IMR-90 (cell line): Measurements from ENCODE around the gene CLDN9. TPM values are rescaled to one million over a fixed set of nuclear protein-coding genes. Genes with fewer than 3 reads are reported as not detected.

Experiments
- ATAC-seq: fragments of 200-7000 bp; cut with Tn5 transposase; 2 replicates; pipeline ENCODE4 v1.9.1; 2020; ENCODE audit warnings: low read depth, mild to moderate bottlenecking, moderate library complexity
- BruUV-seq: library from RNA; stranded (reverse); fragments of 400-500 nt; replicated peaks from 2 replicates; lab custom pipeline; 2021; lab: Mats Ljungman, UMichigan
- CTCF ChIA-PET: fragments of 300-600 bp; formaldehyde crosslinking; extraction: SDS; loops from one replicate; lab custom pipeline; 2021; ENCODE audit warnings: antibody characterized with exemption; lab: Yijun Ruan, JAX
- POLR2A ChIA-PET: fragments of 300-600 bp; sonication (Branson Sonifier 250); formaldehyde crosslinking; loops from one replicate; lab custom pipeline; 2022; ENCODE audit warnings: antibody characterized with exemption; ENCODE audit not compliant: unreplicated experiment; lab: Charles Lee
- DNase-seq: peaks from one replicate; pipeline ENCODE4 v3.0.0; 2013
- H2AFZ ChIP-seq: replicated peaks from 2 replicates; pipeline ENCODE3; 2013; ENCODE audit warnings: low read length, mild to moderate bottlenecking; ENCODE audit not compliant: poor library complexity
- H2AK5ac ChIP-seq: 2 replicates; pipeline ENCODE4 v1.6.1; 2013; ENCODE audit warnings: low read depth, low read length, inconsistent platforms
- H2AK9ac ChIP-seq: replicated peaks from 2 replicates; pipeline ENCODE3; 2013; ENCODE audit warnings: mild to moderate bottlenecking, low read depth, low read length, moderate library complexity; ENCODE audit not compliant: poor library complexity
- H2BK120ac ChIP-seq: 2 replicates; pipeline ENCODE4 v1.6.1; 2013; ENCODE audit warnings: low read depth, low read length, inconsistent platforms
- H2BK15ac ChIP-seq: 3 replicates; pipeline ENCODE4 v1.6.1; 2013; ENCODE audit warnings: low read depth, low read length, inconsistent platforms
- H2BK20ac ChIP-seq: 2 replicates; pipeline ENCODE4 v1.6.1; 2013; ENCODE audit warnings: low read depth, mild to moderate bottlenecking, inconsistent platforms, low read length, moderate library complexity
- H2BK5ac ChIP-seq: 2 replicates; pipeline ENCODE4 v1.6.1; 2013; ENCODE audit warnings: mild to moderate bottlenecking, low read depth, low read length, inconsistent platforms; ENCODE audit not compliant: poor library complexity, severe bottlenecking
- H3K14ac ChIP-seq: replicated peaks from 2 replicates; pipeline ENCODE4 v1.6.1; 2013; ENCODE audit warnings: low read depth, low read length, inconsistent platforms
- H3K18ac ChIP-seq: 2 replicates; pipeline ENCODE4 v1.6.1; 2013; ENCODE audit warnings: low read depth, low read length, control low read depth
- H3K23ac ChIP-seq: 2 replicates; pipeline ENCODE4 v1.6.1; 2013; ENCODE audit warnings: low read depth, low read length, inconsistent platforms
- H3K27ac ChIP-seq: 2 replicates; pipeline ENCODE4 v1.5.1; 2013; ENCODE audit warnings: mild to moderate bottlenecking, control low read depth, low read length; ENCODE audit not compliant: insufficient read depth
- H3K27me3 ChIP-seq: 2 replicates; pipeline ENCODE4 v1.6.1; 2013; ENCODE audit warnings: low read length; ENCODE audit not compliant: control insufficient read depth, insufficient read depth
- H3K36me3 ChIP-seq: 2 replicates; pipeline ENCODE4 v1.6.1; 2013; ENCODE audit warnings: low read length, mixed read lengths; ENCODE audit not compliant: control insufficient read depth, insufficient read depth
- H3K4ac ChIP-seq: 2 replicates; pipeline ENCODE4 v1.6.1; 2013; ENCODE audit warnings: low read depth, low read length, inconsistent platforms
- H3K4me1 ChIP-seq: 2 replicates; pipeline ENCODE4 v1.6.1; 2013; ENCODE audit warnings: low read length, mixed read lengths; ENCODE audit not compliant: control insufficient read depth, insufficient read depth
- H3K4me2 ChIP-seq: 2 replicates; pipeline ENCODE4 v1.6.1; 2013; ENCODE audit warnings: low read depth, mild to moderate bottlenecking, control low read depth, low read length, moderate library complexity
- H3K4me3 ChIP-seq: 2 replicates; pipeline ENCODE4 v1.5.1; 2013; ENCODE audit warnings: low read depth, mild to moderate bottlenecking, control low read depth, low read length, moderate library complexity; ENCODE audit not compliant: insufficient read depth
- H3K56ac ChIP-seq: 2 replicates; pipeline ENCODE4 v1.6.1; 2013; ENCODE audit warnings: low read length, inconsistent platforms; ENCODE audit not compliant: insufficient read depth; ENCODE audit errors: extremely low read depth
- H3K79me1 ChIP-seq, 2 experiments: 2 replicates each; pipeline ENCODE4 v1.6.1; 2013; ENCODE audit warnings: low read length in 2 of 2, inconsistent platforms in 1 of 2, low read depth in 1 of 2
- H3K9ac ChIP-seq: 2 replicates; pipeline ENCODE4 v1.6.1; 2013; ENCODE audit warnings: low read depth, low read length, control low read depth
- H3K9me1 ChIP-seq: 2 replicates; pipeline ENCODE4 v1.6.1; 2013; ENCODE audit warnings: low read length, inconsistent platforms; ENCODE audit not compliant: insufficient read depth
- H3K9me3 ChIP-seq: 2 replicates; pipeline ENCODE4 v1.6.1; 2013; ENCODE audit warnings: low read length; ENCODE audit not compliant: control insufficient read depth, insufficient read depth
- H4K20me1 ChIP-seq: 2 replicates; pipeline ENCODE4 v1.6.1; 2013; ENCODE audit warnings: low read length, inconsistent platforms; ENCODE audit not compliant: insufficient read depth
- H4K5ac ChIP-seq: 2 replicates; pipeline ENCODE4 v1.6.1; 2013; ENCODE audit warnings: mild to moderate bottlenecking, low read depth, low read length, control low read depth
- H4K8ac ChIP-seq, 2 experiments: 2 replicates each; pipeline ENCODE4 v1.6.1; 2013; ENCODE audit warnings: low read depth in 2 of 2, low read length in 2 of 2, control low read depth in 1 of 2, inconsistent platforms in 1 of 2
- H4K91ac ChIP-seq: 2 replicates; pipeline ENCODE4 v1.6.1; 2013; ENCODE audit warnings: low read depth, low read length, inconsistent platforms; ENCODE audit not compliant: insufficient read depth
- BHLHE40 ChIP-seq: fragments of 150-350 bp; IDR thresholded peaks from 2 replicates; pipeline ENCODE4 v1.6.1; 2016; ENCODE audit warnings: mild to moderate bottlenecking, low read depth, low read length
- CEBPB ChIP-seq: IDR thresholded peaks from 2 replicates; pipeline ENCODE4 v1.6.1; 2012; ENCODE audit warnings: low read depth, low read length, improper control_type of control experiment
- CHD1 ChIP-seq: IDR thresholded peaks from 2 replicates; pipeline ENCODE4 v1.6.1; 2012; ENCODE audit warnings: low read depth, low read length, improper control_type of control experiment
- CTCF ChIP-seq: conservative IDR thresholded peaks from 2 replicates; pipeline ENCODE4 v1.5.1; 2012; ENCODE audit warnings: mild to moderate bottlenecking, low read depth, low read length, improper control_type of control experiment
- ELK1 ChIP-seq: fragments of 150-350 bp; IDR thresholded peaks from 2 replicates; pipeline ENCODE4 v1.6.1; 2016; ENCODE audit warnings: low read depth, mild to moderate bottlenecking, low read length, moderate library complexity, borderline replicate concordance
- FOS ChIP-seq: fragments of 150-350 bp; IDR thresholded peaks from 2 replicates; pipeline ENCODE4 v1.6.1; 2016; ENCODE audit warnings: low read depth, low read length
- MAFK ChIP-seq: IDR thresholded peaks from 2 replicates; pipeline ENCODE4 v1.6.1; 2012; ENCODE audit warnings: low read depth, low read length, improper control_type of control experiment
- MAZ ChIP-seq: IDR thresholded peaks from 2 replicates; pipeline ENCODE4 v1.6.1; 2012; ENCODE audit warnings: low read depth, mild to moderate bottlenecking, low read length, improper control_type of control experiment, moderate library complexity, borderline replicate concordance
- MXI1 ChIP-seq: IDR thresholded peaks from 2 replicates; pipeline ENCODE4 v1.6.1; 2012; ENCODE audit warnings: low read depth, mild to moderate bottlenecking, low read length, moderate library complexity, borderline replicate concordance
- NFE2L2 ChIP-seq: fragments of 150-350 bp; IDR thresholded peaks from 2 replicates; pipeline ENCODE4 v1.6.1; 2016; ENCODE audit warnings: low read depth, mild to moderate bottlenecking, low read length
- POLR2A ChIP-seq: IDR thresholded peaks from 2 replicates; pipeline ENCODE4 v1.6.1; 2012; ENCODE audit warnings: mild to moderate bottlenecking, low read depth, low read length
- RAD21 ChIP-seq: IDR thresholded peaks from 2 replicates; pipeline ENCODE4 v1.6.1; 2012; ENCODE audit warnings: low read length, improper control_type of control experiment
- RCOR1 ChIP-seq: IDR thresholded peaks from 2 replicates; pipeline ENCODE4 v1.6.1; 2012; ENCODE audit warnings: mild to moderate bottlenecking, low read length, improper control_type of control experiment; ENCODE audit not compliant: insufficient replicate concordance
- RFX5 ChIP-seq: IDR thresholded peaks from 2 replicates; pipeline ENCODE4 v1.8.0; 2012; ENCODE audit warnings: low read depth, mild to moderate bottlenecking, low read length, moderate library complexity
- SMC3 ChIP-seq: fragments of 150-350 bp; IDR thresholded peaks from 2 replicates; pipeline ENCODE4 v1.6.1; 2016; ENCODE audit warnings: low read depth, mild to moderate bottlenecking, antibody characterized with exemption, low read length, moderate library complexity
- USF2 ChIP-seq: fragments of 150-350 bp; IDR thresholded peaks from 2 replicates; pipeline ENCODE4 v1.6.1; 2017; ENCODE audit warnings: mild to moderate bottlenecking, antibody characterized with exemption, low read length, low read depth
- WGBS, 2 experiments: methylation state at CpG; one replicate each; pipeline versions ENCODE4 v1.1.5 to v1.1.7; 2013; ENCODE audit warnings: missing lambda C conversion rate in 2 of 2; ENCODE audit not compliant: insufficient read length in 1 of 2; ENCODE audit errors: extremely low coverage in 2 of 2; 5-methylcytosine and 5-hydroxymethylcytosine counted together
- dilution Hi-C: fragments of 300-500 bp; cut with HindIII; formaldehyde crosslinking; loops from one replicate; pipeline ENCODE4 v1.14.3; 2018; ENCODE audit warnings: low sequenced_read_pairs; ENCODE audit not compliant: unreplicated experiment
- in situ Hi-C: fragments of 300-500 bp; cut with MboI; formaldehyde crosslinking; loops from 3 replicates; pipeline ENCODE4 v1.14.3; 2019; ENCODE audit warnings: low sequenced_read_pairs, inconsistent platforms, mixed read lengths
- intact Hi-C: fragments of 100-400 bp; cut with micrococcal nuclease; formaldehyde crosslinking; loops from 2 replicates; pipeline ENCODE4 v1.10.0; 2022
- polyA plus RNA-seq, 3 experiments: library from polyadenylated mRNA; depleted of rRNA; stranded (reverse); fragments of >200 nt; gene quantifications; 2 replicates each; pipeline ENCODE4 v1.2.3, GENCODE V29; 2012; ENCODE audit warnings: low replicate concordance in 1 of 3
- total RNA-seq: library from RNA; depleted of rRNA; stranded (reverse); fragments of >200 nt; gene quantifications from 2 replicates; pipeline ENCODE4 v1.2.3, GENCODE V29; 2012

The CLDN9 gene
- total and polyA plus RNA-seq, 2 of the 4 experiments (the other 2 are of a cell fraction), result 0.05 TPM; not detected in 1

GRCh38 chr16:2975161-2975795, 37.4 kb upstream of the CLDN9 start:
- no peak overlapping the region for H4K5ac ChIP-seq

More at GRCh38 chr16:2975161-2975795, 37.4 kb upstream of the CLDN9 start:
- H3K23ac ChIP-seq, result no peak overlapping the region
- TF ChIP-seq USF2, result no peak
- no peak for TF ChIP-seq MAZ
- no peak for TF ChIP-seq POLR2A
- no peak for TF ChIP-seq CHD1
- no peak for TF ChIP-seq CTCF
- no peak for TF ChIP-seq RAD21
- no peak for TF ChIP-seq RFX5
- TF ChIP-seq MXI1, result no peak
- TF ChIP-seq CEBPB, result no peak
- TF ChIP-seq FOS, result no peak
- TF ChIP-seq MAFK, result no peak
- no peak for TF ChIP-seq BHLHE40
- TF ChIP-seq RCOR1, result no peak
- no peak for TF ChIP-seq ELK1
- no peak for TF ChIP-seq SMC3
- TF ChIP-seq NFE2L2, result no peak
- no peak overlapping the region for H2BK120ac ChIP-seq
- dilution Hi-C loops, result no loop called here
- ATAC-seq (no peak), DNase-seq (no peak)
- H3K36me3 ChIP-seq, result peaks cover 2% of the 10 kb centered on the region; the same call in 1 of the 2 replicates
- no peak overlapping the region for H2BK20ac ChIP-seq
- no peaks in the 10 kb centered on the region for H3K9me3 ChIP-seq
- H3K4ac ChIP-seq, result no peak overlapping the region
- H3K79me1 ChIP-seq, result peaks cover 19 to 29% of the 10 kb centered on the region in 2 experiments
- peak overlapping the region; percentile 42 for H2AK9ac ChIP-seq
- peak overlapping the region; percentile 33 for H2AFZ ChIP-seq
- in situ Hi-C loops, result no loop called here
- H3K4me3 ChIP-seq, result no peak overlapping the region
- H2BK15ac ChIP-seq, result no peak overlapping the region
- H3K14ac ChIP-seq, result no peak overlapping the region
- H3K18ac ChIP-seq, result no peak overlapping the region
- no peaks in the 10 kb centered on the region for H3K27me3 ChIP-seq
- ChIA-PET CTCF (no interaction called here), POLR2A (no interaction called here)
- no peak overlapping the region for H2BK5ac ChIP-seq
- H3K4me2 ChIP-seq, result no peak overlapping the region
- no peak overlapping the region for H4K91ac ChIP-seq
- H3K56ac ChIP-seq, result no peak overlapping the region
- H3K9ac ChIP-seq, result no peak overlapping the region
- no peak overlapping the region for H4K8ac ChIP-seq
- H3K27ac ChIP-seq, result no peak overlapping the region
- H2AK5ac ChIP-seq, result no peak overlapping the region
- peaks cover under 1% of the 10 kb centered on the region; the same call in 1 of the 2 replicates for H3K4me1 ChIP-seq
- intact Hi-C loops, result no loop called here
- BruUV-seq, result no TSS peak
- 90% methylated on average over 6 of the region's 28 CpGs; no CpG with 5 or more reads in 1 of the 2 experiments for WGBS, 2 experiments
- peaks cover 8% of the 10 kb centered on the region for H3K9me1 ChIP-seq
- peaks cover 18% of the 10 kb centered on the region for H4K20me1 ChIP-seq
